K562 (cell line): ENCODE results near the gene BTBD2. TPM values are rescaled to one million over a fixed set of nuclear protein-coding genes. Genes with fewer than 3 reads are reported as not detected.

Experiments used
- CBX5 ChIP-seq: IDR thresholded peaks from 2 replicates; pipeline ENCODE4 v1.6.1; 2014; ENCODE audit warnings: low read depth, borderline replicate concordance
- CHCHD3 ChIP-seq: fragments of 250-450 bp; sonication (Bioruptor Pico); IDR thresholded peaks from 2 replicates; pipeline ENCODE4 v2.1.2; 2022; ENCODE audit warnings: mild to moderate bottlenecking
- COPS2 ChIP-seq: fragments of 450-650 bp; conservative IDR thresholded peaks from 2 replicates; pipeline ENCODE4 v1.6.1; 2016; ENCODE audit warnings: mild to moderate bottlenecking, moderate library complexity
- CTBP1 ChIP-seq: fragments of 450-650 bp; IDR thresholded peaks from 2 replicates; pipeline ENCODE4 v1.6.1; 2016; ENCODE audit warnings: borderline replicate concordance
- DDX20 ChIP-seq: fragments of 450-650 bp; IDR thresholded peaks from 2 replicates; pipeline ENCODE4 v1.6.1; 2016; ENCODE audit warnings: missing genetic modification characterization, low read depth, mild to moderate bottlenecking, missing compliant biosample characterization, moderate library complexity
- EP300 ChIP-seq: IDR thresholded peaks from 2 replicates; pipeline ENCODE4 v1.6.1; 2012; ENCODE audit warnings: low read length, improper control_type of control experiment
- HMGN3 ChIP-seq: IDR thresholded peaks from 2 replicates; pipeline ENCODE4 v1.6.1; 2011; ENCODE audit warnings: borderline replicate concordance, low read depth, mild to moderate bottlenecking, mixed read lengths, low read length; ENCODE audit not compliant: insufficient read length; ENCODE audit errors: extremely low read depth
- HNRNPLL ChIP-seq: fragments of 200-400 bp; formaldehyde crosslinking; IDR thresholded peaks from 2 replicates; pipeline ENCODE4 v1.6.1; 2017; ENCODE audit warnings: low read length, low read depth, mild to moderate bottlenecking; ENCODE audit not compliant: poor library complexity, severe bottlenecking
- KAT7 ChIP-seq: sonication (generic); formaldehyde crosslinking; IDR thresholded peaks from 2 replicates; pipeline ENCODE4 v1.8.0; 2022; ENCODE audit warnings: missing genetic modification reagents, mild to moderate bottlenecking, borderline replicate concordance
- KLF10 ChIP-seq: fragments of 250-450 bp; sonication (Bioruptor Pico); IDR thresholded peaks from 2 replicates; pipeline ENCODE4 v1.6.1; 2021; ENCODE audit warnings: matching md5 sums
- LCOR ChIP-seq: sonication (generic); formaldehyde crosslinking; IDR thresholded peaks from 2 replicates; pipeline ENCODE4 v1.8.0; 2022; ENCODE audit warnings: mild to moderate bottlenecking, missing genetic modification reagents
- MECOM ChIP-seq: fragments of 250-450 bp; sonication (Bioruptor Pico); IDR thresholded peaks from 2 replicates; pipeline ENCODE4 v1.8.0; 2022; ENCODE audit warnings: inconsistent platforms
- MEIS2 ChIP-seq: fragments of 450-650 bp; IDR thresholded peaks from 2 replicates; pipeline ENCODE4 v1.6.1; 2014; ENCODE audit warnings: mild to moderate bottlenecking; ENCODE audit not compliant: partially characterized antibody
- MTF1 ChIP-seq: fragments of 250-450 bp; sonication (Bioruptor Pico); IDR thresholded peaks from 2 replicates; pipeline ENCODE4 v1.9.0; 2021; ENCODE audit warnings: moderate library complexity, mild to moderate bottlenecking, inconsistent platforms, borderline replicate concordance
- NFXL1 ChIP-seq: fragments of 450-650 bp; formaldehyde crosslinking; IDR thresholded peaks from 2 replicates; pipeline ENCODE4 v1.4.0; 2021; ENCODE audit warnings: mild to moderate bottlenecking
- NR2C2 ChIP-seq, 2 experiments: fragments of 200-800 bp in 1 of 2; sonication (Bioruptor generic) in 1 of 2; sonication (generic) in 1 of 2; formaldehyde crosslinking in 1 of 2; IDR thresholded peaks; 2 replicates each; pipeline versions ENCODE4 v1.6.1 to v1.8.0; 2016 to 2022; ENCODE audit warnings: mild to moderate bottlenecking in 1 of 2, missing compliant biosample characterization in 1 of 2, missing genetic modification characterization in 1 of 2, missing genetic modification reagents in 1 of 2
- PHF20 ChIP-seq: fragments of 450-650 bp; IDR thresholded peaks from 2 replicates; pipeline ENCODE4 v1.6.1; 2018; ENCODE audit not compliant: partially characterized antibody
- RFX5 ChIP-seq: IDR thresholded peaks from 2 replicates; pipeline ENCODE4 v1.6.1; 2011; ENCODE audit warnings: low read depth, mild to moderate bottlenecking, improper control_type of control experiment, low read length
- RUNX1 ChIP-seq: sonication (generic); IDR thresholded peaks from 2 replicates; pipeline ENCODE4 v1.6.1; 2016; ENCODE audit warnings: antibody characterized with exemption, low read depth
- SREBF2 ChIP-seq: sonication (generic); formaldehyde crosslinking; IDR thresholded peaks from 2 replicates; pipeline ENCODE4 v1.4.0; 2020; ENCODE audit warnings: mild to moderate bottlenecking, missing genetic modification reagents
- TSC22D4 ChIP-seq: fragments of 450-650 bp; IDR thresholded peaks from 2 replicates; pipeline ENCODE4 v1.6.1; 2016; ENCODE audit warnings: missing genetic modification characterization, missing biosample characterization, control low read depth
- XRCC5 ChIP-seq: fragments of 200-400 bp; formaldehyde crosslinking; IDR thresholded peaks from 2 replicates; pipeline ENCODE4 v1.6.1; 2017; ENCODE audit warnings: low read depth, mild to moderate bottlenecking, low read length
- YY1 ChIP-seq, 3 experiments: IDR thresholded peaks; 2 replicates each; pipeline ENCODE4 v1.6.1; 2011; ENCODE audit warnings: low read length in 2 of 3, mild to moderate bottlenecking in 2 of 3, moderate library complexity in 2 of 3, borderline replicate concordance in 1 of 3, control low read depth in 1 of 3, low read depth in 1 of 3; ENCODE audit not compliant: insufficient read depth in 3 of 3, insufficient replicate concordance in 2 of 3, control insufficient read depth in 1 of 3, insufficient read length in 1 of 3; ENCODE audit errors: extremely low read depth in 1 of 3
- ZNF217 ChIP-seq: sonication (generic); formaldehyde crosslinking; IDR thresholded peaks from 2 replicates; pipeline ENCODE4 v1.8.0; 2022; ENCODE audit warnings: mild to moderate bottlenecking, missing genetic modification reagents
- ZNF589 ChIP-seq: fragments of 200-800 bp; sonication (Bioruptor generic); IDR thresholded peaks from 2 replicates; pipeline ENCODE4 v1.6.1; 2016; ENCODE audit warnings: low read depth, missing genetic modification characterization, missing compliant biosample characterization
- polyA plus RNA-seq, 8 experiments: library from polyadenylated mRNA; depleted of rRNA in 4 of 8; stranded (reverse) in 5 of 8; unstranded in 3 of 8; fragments of >200 nt; fragmentation: Nextera tagmentation in 2 of 8; fragmentation: Illumina TruSeq in 1 of 8; extraction: Ambion mirVana in 2 of 8; extraction: Trizol in 1 of 8; gene quantifications; 2 replicates each; pipeline versions ENCODE4 v1.2.1 to v1.2.3, GENCODE V29; 2011 to 2014; ENCODE audit warnings: inconsistent platforms in 1 of 8, missing spikeins in 1 of 8
- total RNA-seq, 7 experiments: library from RNA; depleted of rRNA in 6 of 7; stranded (reverse); fragments of >200 nt in 6 of 7; fragmentation: Illumina TruSeq in 2 of 7; extraction: Trizol in 2 of 7; gene quantifications; 2 replicates each; pipeline versions ENCODE4 v1.2.1 to v1.2.3, GENCODE V29; 2011 to 2021; ENCODE audit warnings: low replicate concordance in 1 of 7
- TF ChIP-seq, protein P1 (sequence below): fragments of 250-450 bp; sonication (Bioruptor Pico); IDR thresholded peaks from 2 replicates; pipeline ENCODE4 v1.6.1; 2021; ENCODE audit warnings: mild to moderate bottlenecking
- TF ChIP-seq, protein P2 (sequence below): sonication (generic); formaldehyde crosslinking; IDR thresholded peaks from 2 replicates; pipeline ENCODE4 v1.8.0; 2022; ENCODE audit warnings: mild to moderate bottlenecking, missing genetic modification reagents, borderline replicate concordance

Gene BTBD2
- total and polyA plus RNA-seq, 9 of the 15 experiments (the other 6 are each of a cell fraction or from before 2014, with no cell fraction given): 0.10 to 15.6 (median 6.9) TPM

DNA sequence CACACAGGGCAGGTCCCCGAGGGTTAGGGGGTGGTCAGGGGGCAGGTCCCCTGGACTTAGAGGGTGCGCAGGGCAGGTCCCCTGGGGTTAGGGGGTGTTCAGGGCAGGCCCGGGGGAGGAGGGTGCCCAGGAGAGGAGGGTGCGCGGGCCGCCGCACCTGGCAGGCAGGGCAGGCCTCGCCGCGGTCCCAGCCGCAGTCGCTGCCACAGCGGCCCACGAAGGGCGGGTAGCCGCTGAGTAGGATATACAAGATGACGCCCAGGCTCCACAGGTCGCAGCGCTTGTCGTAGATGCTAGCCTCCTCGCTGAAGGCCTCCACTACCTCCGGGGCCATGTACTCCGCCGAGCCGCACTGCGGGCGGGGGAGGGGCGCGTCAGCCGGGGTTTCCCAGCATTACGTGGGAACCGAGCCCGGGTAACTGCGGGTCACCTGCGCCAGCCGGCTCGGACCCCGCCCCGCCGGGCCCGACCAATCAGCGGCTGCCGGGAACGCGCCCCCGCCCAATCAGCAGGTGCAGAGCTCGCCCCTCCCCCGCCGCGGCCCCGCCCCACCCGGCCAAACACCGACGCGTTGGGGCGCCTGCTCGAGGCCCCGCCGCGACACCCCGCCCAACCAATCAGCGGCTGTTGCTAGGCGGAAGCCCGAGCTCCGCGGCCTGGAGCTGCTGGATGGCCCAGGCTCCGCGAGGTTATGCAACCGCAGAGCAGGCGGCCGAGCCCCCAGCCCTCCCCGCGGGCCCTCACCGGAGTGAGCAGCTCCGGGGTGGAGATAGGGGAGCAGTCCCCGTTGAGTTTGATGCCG is 26.4 kb upstream of the BTBD2 start (continued):
- no peak for TF ChIP-seq COPS2
- TF ChIP-seq, protein P1, sequence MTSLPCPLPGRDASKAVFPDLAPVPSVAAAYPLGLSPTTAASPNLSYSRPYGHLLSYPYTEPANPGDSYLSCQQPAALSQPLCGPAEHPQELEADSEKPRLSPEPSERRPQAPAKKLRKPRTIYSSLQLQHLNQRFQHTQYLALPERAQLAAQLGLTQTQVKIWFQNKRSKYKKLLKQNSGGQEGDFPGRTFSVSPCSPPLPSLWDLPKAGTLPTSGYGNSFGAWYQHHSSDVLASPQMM (CRISPR knock-in tag): no peak
- TF ChIP-seq MECOM (CRISPR knock-in tag): no peak
- no peak for TF ChIP-seq MEIS2
- TF ChIP-seq NR2C2 (CRISPR knock-in tag; IDR thresholded peaks at IDR 0.05): no peak
- TF ChIP-seq NR2C2 (tag; IDR thresholded peaks at IDR 0.05): peak; percentile 61
- TF ChIP-seq SREBF2: no peak
- peak in 1 of 3 experiments; percentile 64 for TF ChIP-seq YY1 (IDR thresholded peaks at IDR 0.05; ENCODE audit: borderline replicate concordance in 1 of 3, control insufficient read depth in 1 of 3, extremely low read depth in 1 of 3, insufficient read depth in 3 of 3, insufficient read length in 1 of 3, insufficient replicate concordance in 2 of 3, low read depth in 1 of 3, low read length in 2 of 3)
- no peak for TF ChIP-seq HNRNPLL
- TF ChIP-seq XRCC5: no peak
- TF ChIP-seq LCOR (CRISPR knock-in tag): no peak
- no peak for TF ChIP-seq KAT7 (CRISPR knock-in tag)
- no peak for TF ChIP-seq CTBP1
- no peak for TF ChIP-seq TSC22D4 (tag)
- TF ChIP-seq DDX20 (tag): no peak
- TF ChIP-seq HMGN3: peak; percentile 60
- peak; percentile 100 for TF ChIP-seq RFX5
- TF ChIP-seq NFXL1: no peak
- TF ChIP-seq KLF10: no peak
- no peak for TF ChIP-seq CHCHD3 (CRISPR knock-in tag)
- no peak; the same call in 1 of the 2 replicates for TF ChIP-seq EP300
- TF ChIP-seq CBX5: no peak
- TF ChIP-seq, protein P2, sequence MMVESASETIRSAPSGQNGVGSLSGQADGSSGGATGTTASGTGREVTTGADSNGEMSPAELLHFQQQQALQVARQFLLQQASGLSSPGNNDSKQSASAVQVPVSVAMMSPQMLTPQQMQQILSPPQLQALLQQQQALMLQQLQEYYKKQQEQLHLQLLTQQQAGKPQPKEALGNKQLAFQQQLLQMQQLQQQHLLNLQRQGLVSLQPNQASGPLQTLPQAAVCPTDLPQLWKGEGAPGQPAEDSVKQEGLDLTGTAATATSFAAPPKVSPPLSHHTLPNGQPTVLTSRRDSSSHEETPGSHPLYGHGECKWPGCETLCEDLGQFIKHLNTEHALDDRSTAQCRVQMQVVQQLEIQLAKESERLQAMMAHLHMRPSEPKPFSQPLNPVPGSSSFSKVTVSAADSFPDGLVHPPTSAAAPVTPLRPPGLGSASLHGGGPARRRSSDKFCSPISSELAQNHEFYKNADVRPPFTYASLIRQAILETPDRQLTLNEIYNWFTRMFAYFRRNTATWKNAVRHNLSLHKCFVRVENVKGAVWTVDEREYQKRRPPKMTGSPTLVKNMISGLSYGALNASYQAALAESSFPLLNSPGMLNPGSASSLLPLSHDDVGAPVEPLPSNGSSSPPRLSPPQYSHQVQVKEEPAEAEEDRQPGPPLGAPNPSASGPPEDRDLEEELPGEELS (CRISPR knock-in tag): no peak
- TF ChIP-seq MTF1 (CRISPR knock-in tag): no peak
- TF ChIP-seq ZNF217: no peak
- TF ChIP-seq ZNF589 (CRISPR knock-in tag): no peak
- no peak for TF ChIP-seq PHF20
- peak; percentile 25; the same call in 1 of the 2 replicates for TF ChIP-seq RUNX1
